HepG2 (cell line): ENCODE results near the gene ANKRD42. TPM values are rescaled to one million over a fixed set of nuclear protein-coding genes. Genes with fewer than 3 reads are reported as not detected.
A peak's percentile ranks its signal among the peaks of the same experiment; 100 is the strongest.

ENCODE experiments used
- KDM4B ChIP-seq: sonication (generic); formaldehyde crosslinking; IDR thresholded peaks from 2 replicates; pipeline ENCODE4 v1.4.0; 2020; ENCODE audit warnings: missing genetic modification reagents
- MAFF ChIP-seq: IDR thresholded peaks from 2 replicates; pipeline ENCODE4 v1.6.1; 2011; ENCODE audit warnings: low read depth, low read length, improper control_type of control experiment
- MXD4 ChIP-seq: IDR thresholded peaks from 2 replicates; pipeline ENCODE4 v1.6.1; 2016; ENCODE audit warnings: mild to moderate bottlenecking, missing biosample characterization, missing genetic modification reagents
- REL ChIP-seq: sonication (generic); formaldehyde crosslinking; conservative IDR thresholded peaks from 2 replicates; pipeline ENCODE4 v1.8.0; 2022; ENCODE audit warnings: mild to moderate bottlenecking, missing genetic modification reagents, moderate library complexity
- U2AF2 ChIP-seq: fragments of 200-400 bp; formaldehyde crosslinking; IDR thresholded peaks from 2 replicates; pipeline ENCODE4 v1.6.1; 2017; ENCODE audit warnings: low read depth, mild to moderate bottlenecking, low read length
- ZNF225 ChIP-seq: sonication (generic); formaldehyde crosslinking; IDR thresholded peaks from 2 replicates; pipeline ENCODE4 v1.4.0; 2020; ENCODE audit warnings: mild to moderate bottlenecking, missing genetic modification reagents
- ZNF24 ChIP-seq: fragments of 450-650 bp; IDR thresholded peaks from 2 replicates; pipeline ENCODE4 v1.6.1; 2017; ENCODE audit warnings: antibody characterized with exemption, mild to moderate bottlenecking
- ZNF350 ChIP-seq: sonication (generic); formaldehyde crosslinking; IDR thresholded peaks from 2 replicates; pipeline ENCODE4 v1.4.0; 2020; ENCODE audit warnings: mild to moderate bottlenecking, low read depth, missing genetic modification reagents, borderline replicate concordance
- ZNF530 ChIP-seq: sonication (generic); formaldehyde crosslinking; IDR thresholded peaks from 2 replicates; pipeline ENCODE4 v1.5.0; 2020; ENCODE audit warnings: low read depth, mild to moderate bottlenecking, missing genetic modification reagents
- ZNF552 ChIP-seq: sonication (generic); formaldehyde crosslinking; IDR thresholded peaks from 2 replicates; pipeline ENCODE4 v1.9.0; 2022; ENCODE audit warnings: missing genetic modification reagents, mild to moderate bottlenecking, borderline replicate concordance
- ZNF614 ChIP-seq: IDR thresholded peaks from 2 replicates; pipeline ENCODE4 v1.6.1; 2018; ENCODE audit warnings: missing biosample characterization, missing genetic modification reagents, inconsistent platforms, borderline replicate concordance
- ZNF775 ChIP-seq: sonication (generic); formaldehyde crosslinking; IDR thresholded peaks from 2 replicates; pipeline ENCODE4 v1.4.0; 2020; ENCODE audit warnings: missing genetic modification reagents, mild to moderate bottlenecking, moderate library complexity, borderline replicate concordance
- polyA plus RNA-seq, 8 experiments: library from polyadenylated mRNA; depleted of rRNA in 3 of 8; stranded (reverse) in 7 of 8; unstranded in 1 of 8; fragments of >200 nt; fragmentation: Illumina TruSeq in 4 of 8; extraction: Trizol in 4 of 8; gene quantifications; 2 replicates each; pipeline versions ENCODE4 v1.2.1 to v1.2.3, GENCODE V29; 2011 to 2016; ENCODE audit warnings: low read depth in 4 of 8, missing spikeins in 1 of 8, mixed read lengths in 1 of 8; ENCODE audit not compliant: insufficient read depth in 1 of 8
- total RNA-seq, 5 experiments: library from RNA; depleted of rRNA; stranded (reverse); fragments of >200 nt; fragmentation: Illumina TruSeq; extraction: Trizol; gene quantifications; 2 replicates each; pipeline ENCODE4 v1.2.3, GENCODE V29; 2016; ENCODE audit warnings: low read depth in 1 of 5
- TF ChIP-seq, protein P1 (sequence below): sonication (generic); formaldehyde crosslinking; IDR thresholded peaks from one replicate; pipeline ENCODE4 v1.5.1; 2020; ENCODE audit warnings: mild to moderate bottlenecking, missing genetic modification reagents; ENCODE audit errors: not compliant biosample characterization
- TF ChIP-seq, protein P2 (sequence below): sonication (generic); formaldehyde crosslinking; IDR thresholded peaks from 2 replicates; pipeline ENCODE4 v1.5.1; 2020; ENCODE audit warnings: mild to moderate bottlenecking, missing genetic modification reagents, moderate library complexity

ANKRD42 gene
- total and polyA plus RNA-seq, 2 of the 13 experiments (the other 11 are each of a cell fraction or from before 2014, with no cell fraction given), result 2.2 to 3.7 TPM

DNA sequence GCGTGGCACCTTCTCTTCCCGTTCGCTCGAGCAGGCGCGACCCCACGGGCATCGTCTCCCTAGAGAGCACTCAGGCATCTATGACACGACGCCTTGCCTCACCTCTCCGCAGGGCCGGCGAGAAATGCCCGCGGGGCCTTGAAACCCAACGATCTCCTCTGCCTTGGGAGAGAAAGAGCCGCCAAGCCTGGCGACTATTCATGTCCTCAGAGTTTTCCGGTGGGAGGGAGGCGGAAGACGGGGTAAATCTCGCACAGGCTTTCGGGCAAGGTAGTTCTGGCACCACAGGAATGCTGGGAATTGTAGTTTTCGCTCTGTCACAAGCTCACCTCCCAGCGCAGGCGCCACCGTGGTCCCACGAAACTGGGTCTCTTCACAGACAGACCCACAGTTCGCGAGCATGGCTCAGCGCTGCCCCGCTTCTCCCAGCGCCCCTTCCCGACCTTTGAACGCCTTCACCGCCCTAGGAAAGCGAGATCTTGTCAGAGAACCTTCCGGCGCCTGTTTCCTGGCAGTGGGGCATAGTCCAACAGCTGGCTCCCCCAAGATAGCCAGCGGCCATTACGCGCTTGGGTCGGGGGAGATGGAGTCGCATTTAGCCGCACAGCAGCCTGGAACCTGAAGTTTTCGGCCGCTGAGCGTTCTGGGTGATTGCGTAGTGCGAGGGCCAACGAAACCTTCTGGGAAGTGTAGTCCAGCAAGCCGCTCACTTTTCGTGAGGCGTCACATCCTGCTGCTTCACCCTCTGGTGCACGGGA is 92.4 kb downstream of the ANKRD42 start, which contains the start of gene CCDC90B (continued):
- TF ChIP-seq, protein P1, sequence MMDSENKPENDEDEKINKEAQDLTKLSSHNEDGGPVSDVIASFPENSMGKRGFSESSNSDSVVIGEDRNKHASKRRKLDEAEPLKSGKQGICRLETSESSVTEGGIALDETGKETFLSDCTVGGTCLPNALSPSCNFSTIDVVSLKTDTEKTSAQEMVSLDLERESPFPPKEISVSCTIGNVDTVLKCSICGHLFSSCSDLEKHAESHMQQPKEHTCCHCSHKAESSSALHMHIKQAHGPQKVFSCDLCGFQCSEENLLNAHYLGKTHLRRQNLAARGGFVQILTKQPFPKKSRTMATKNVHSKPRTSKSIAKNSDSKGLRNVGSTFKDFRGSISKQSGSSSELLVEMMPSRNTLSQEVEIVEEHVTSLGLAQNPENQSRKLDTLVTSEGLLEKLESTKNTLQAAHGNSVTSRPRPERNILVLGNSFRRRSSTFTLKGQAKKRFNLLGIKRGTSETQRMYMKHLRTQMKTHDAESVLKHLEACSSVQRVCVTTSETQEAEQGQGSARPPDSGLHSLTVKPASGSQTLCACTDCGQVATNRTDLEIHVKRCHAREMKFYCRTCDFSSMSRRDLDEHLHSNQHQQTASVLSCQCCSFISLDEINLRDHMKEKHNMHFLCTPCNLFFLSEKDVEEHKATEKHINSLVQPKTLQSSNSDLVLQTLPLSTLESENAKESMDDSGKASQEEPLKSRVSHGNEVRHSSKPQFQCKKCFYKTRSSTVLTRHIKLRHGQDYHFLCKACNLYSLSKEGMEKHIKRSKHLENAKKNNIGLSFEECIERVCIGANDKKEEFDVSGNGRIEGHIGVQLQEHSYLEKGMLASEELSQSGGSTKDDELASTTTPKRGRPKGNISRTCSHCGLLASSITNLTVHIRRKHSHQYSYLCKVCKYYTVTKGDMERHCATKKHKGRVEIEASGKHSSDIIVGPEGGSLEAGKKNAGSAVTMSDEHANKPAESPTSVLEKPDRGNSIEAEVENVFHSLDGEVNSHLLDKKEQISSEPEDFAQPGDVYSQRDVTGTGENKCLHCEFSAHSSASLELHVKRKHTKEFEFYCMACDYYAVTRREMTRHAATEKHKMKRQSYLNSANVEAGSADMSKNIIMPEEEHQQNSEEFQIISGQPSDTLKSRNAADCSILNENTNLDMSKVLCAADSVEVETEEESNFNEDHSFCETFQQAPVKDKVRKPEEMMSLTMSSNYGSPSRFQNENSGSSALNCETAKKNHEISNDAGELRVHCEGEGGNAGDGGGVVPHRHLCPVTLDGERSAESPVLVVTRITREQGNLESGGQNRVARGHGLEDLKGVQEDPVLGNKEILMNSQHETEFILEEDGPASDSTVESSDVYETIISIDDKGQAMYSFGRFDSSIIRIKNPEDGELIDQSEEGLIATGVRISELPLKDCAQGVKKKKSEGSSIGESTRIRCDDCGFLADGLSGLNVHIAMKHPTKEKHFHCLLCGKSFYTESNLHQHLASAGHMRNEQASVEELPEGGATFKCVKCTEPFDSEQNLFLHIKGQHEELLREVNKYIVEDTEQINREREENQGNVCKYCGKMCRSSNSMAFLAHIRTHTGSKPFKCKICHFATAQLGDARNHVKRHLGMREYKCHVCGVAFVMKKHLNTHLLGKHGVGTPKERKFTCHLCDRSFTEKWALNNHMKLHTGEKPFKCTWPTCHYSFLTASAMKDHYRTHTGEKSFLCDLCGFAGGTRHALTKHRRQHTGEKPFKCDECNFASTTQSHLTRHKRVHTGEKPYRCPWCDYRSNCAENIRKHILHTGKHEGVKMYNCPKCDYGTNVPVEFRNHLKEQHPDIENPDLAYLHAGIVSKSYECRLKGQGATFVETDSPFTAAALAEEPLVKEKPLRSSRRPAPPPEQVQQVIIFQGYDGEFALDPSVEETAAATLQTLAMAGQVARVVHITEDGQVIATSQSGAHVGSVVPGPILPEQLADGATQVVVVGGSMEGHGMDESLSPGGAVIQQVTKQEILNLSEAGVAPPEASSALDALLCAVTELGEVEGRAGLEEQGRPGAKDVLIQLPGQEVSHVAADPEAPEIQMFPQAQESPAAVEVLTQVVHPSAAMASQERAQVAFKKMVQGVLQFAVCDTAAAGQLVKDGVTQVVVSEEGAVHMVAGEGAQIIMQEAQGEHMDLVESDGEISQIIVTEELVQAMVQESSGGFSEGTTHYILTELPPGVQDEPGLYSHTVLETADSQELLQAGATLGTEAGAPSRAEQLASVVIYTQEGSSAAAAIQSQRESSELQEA (CRISPR knock-in tag), result no peak
- TF ChIP-seq ZNF775 (CRISPR knock-in tag) (no peak), ZNF225 (peak; percentile 79; the same call in 1 of the 2 replicates), ZNF530 (CRISPR knock-in tag) (no peak), ZNF614 (CRISPR knock-in tag) (peak; percentile 61; the same call in 1 of the 2 replicates), MXD4 (CRISPR knock-in tag) (no peak; the same call in 1 of the 2 replicates), U2AF2 (no peak), ZNF24 (no peak), MAFF (no peak), ZNF552 (peak; percentile 82; the same call in 1 of the 2 replicates), ZNF350 (CRISPR knock-in tag) (peak; percentile 90), REL (CRISPR knock-in tag) (no peak), KDM4B (CRISPR knock-in tag) (peak; percentile 38; the same call in 1 of the 2 replicates)
- TF ChIP-seq, protein P2, sequence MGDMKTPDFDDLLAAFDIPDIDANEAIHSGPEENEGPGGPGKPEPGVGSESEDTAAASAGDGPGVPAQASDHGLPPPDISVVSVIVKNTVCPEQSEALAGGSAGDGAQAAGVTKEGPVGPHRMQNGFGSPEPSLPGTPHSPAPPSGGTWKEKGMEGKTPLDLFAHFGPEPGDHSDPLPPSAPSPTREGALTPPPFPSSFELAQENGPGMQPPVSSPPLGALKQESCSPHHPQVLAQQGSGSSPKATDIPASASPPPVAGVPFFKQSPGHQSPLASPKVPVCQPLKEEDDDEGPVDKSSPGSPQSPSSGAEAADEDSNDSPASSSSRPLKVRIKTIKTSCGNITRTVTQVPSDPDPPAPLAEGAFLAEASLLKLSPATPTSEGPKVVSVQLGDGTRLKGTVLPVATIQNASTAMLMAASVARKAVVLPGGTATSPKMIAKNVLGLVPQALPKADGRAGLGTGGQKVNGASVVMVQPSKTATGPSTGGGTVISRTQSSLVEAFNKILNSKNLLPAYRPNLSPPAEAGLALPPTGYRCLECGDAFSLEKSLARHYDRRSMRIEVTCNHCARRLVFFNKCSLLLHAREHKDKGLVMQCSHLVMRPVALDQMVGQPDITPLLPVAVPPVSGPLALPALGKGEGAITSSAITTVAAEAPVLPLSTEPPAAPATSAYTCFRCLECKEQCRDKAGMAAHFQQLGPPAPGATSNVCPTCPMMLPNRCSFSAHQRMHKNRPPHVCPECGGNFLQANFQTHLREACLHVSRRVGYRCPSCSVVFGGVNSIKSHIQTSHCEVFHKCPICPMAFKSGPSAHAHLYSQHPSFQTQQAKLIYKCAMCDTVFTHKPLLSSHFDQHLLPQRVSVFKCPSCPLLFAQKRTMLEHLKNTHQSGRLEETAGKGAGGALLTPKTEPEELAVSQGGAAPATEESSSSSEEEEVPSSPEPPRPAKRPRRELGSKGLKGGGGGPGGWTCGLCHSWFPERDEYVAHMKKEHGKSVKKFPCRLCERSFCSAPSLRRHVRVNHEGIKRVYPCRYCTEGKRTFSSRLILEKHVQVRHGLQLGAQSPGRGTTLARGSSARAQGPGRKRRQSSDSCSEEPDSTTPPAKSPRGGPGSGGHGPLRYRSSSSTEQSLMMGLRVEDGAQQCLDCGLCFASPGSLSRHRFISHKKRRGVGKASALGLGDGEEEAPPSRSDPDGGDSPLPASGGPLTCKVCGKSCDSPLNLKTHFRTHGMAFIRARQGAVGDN, result peak; percentile 98
